ENCODE measurements around the gene UTP11. TPM values are rescaled to one million over a fixed set of nuclear protein-coding genes. Genes with fewer than 3 reads are reported as not detected.

UTP11 gene
- total RNA-seq, 1 experiment from 2014 or later = 53.8 TPM

DNA sequence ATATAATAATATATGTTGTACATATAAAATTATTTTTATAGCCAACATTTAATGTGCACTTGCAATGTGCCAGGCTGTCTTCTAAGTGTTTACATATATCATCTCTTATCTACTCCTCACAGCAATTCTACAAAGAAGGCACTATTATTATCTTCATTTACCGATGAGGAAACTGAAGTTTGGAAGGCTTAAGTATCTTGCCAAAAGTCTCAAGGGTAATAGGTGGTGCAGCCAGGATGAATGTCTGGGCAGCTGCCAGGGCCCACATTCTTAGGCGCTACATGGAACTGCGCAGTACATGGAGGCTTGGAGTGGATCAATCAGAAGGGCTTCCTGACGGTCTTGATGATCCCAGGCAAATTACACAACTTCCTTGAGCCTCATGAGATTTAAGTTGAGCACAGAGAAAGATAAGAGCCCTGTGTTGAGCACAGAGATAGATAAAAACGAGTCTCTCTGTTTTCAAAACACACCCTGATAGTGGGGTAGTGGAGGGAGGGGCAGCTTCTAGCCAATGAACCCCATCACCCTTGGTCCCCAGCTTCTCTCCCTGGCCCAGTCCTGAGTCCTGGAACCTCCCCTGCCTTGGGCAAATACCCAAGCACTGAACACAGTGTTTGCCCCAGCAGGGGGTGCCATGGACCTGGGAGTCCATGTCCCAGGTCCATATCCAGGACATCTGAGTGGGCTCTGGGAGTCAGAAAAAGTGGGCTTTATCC lies 24.8 kb downstream of the UTP11 start:
- POLR2A ChIA-PET = no interaction called here
- no peak for ATAC-seq

GRCh38 chr1:38038861-38039260 lies 26.3 kb downstream of the UTP11 start:
- Histone ChIP-seq H3K27ac (ENCODE audit: low read length) (no peak overlapping the region), H3K9me3 (ENCODE audit: control insufficient read depth, insufficient read depth, low read depth, low read length) (no peaks in the 10 kb centered on the region), H3K27me3 (ENCODE audit: control insufficient read depth, insufficient read depth, low read length) (peaks cover 5% of the 10 kb centered on the region; the same call in 1 of the 2 replicates), H3K4me1 (ENCODE audit: control insufficient read depth, insufficient read depth, low read length) (no peaks in the 10 kb centered on the region), H3K36me3 (ENCODE audit: control insufficient read depth, insufficient read depth, low read length) (no peaks in the 10 kb centered on the region), H3K4me3 (ENCODE audit: low read depth in 2 of 2, low read length in 2 of 2) (no peak overlapping the region)
- no TSS peak for BruUV-seq (replicated peaks)
- ATAC-seq = peak; percentile 20; the same call in 1 of the 2 replicates
- ChIA-PET POLR2A (no interaction called here), CTCF (no interaction called here)
- intact Hi-C loops (cut with micrococcal nuclease; ENCODE audit: unreplicated experiment) (no loop called here), in situ Hi-C loops (cut with HindIII; ENCODE audit: low pct_unique_long_range_greater_than_20kb, low sequenced_read_pairs) (no loop called here)
- DNase-seq (ENCODE audit: low read depth, low spot score) = no peak
- TF ChIP-seq POLR2AphosphoS5 (IDR thresholded peaks at IDR 0.05; ENCODE audit: low read depth, low read length) = no peak
- no peak for TF ChIP-seq SIN3A (IDR thresholded peaks at IDR 0.05; ENCODE audit: borderline replicate concordance, insufficient read depth, low read depth, low read length)
- no peak for TF ChIP-seq TCF7L2 (IDR thresholded peaks at IDR 0.05; ENCODE audit: low read depth, low read length)
- TF ChIP-seq, protein P1, sequence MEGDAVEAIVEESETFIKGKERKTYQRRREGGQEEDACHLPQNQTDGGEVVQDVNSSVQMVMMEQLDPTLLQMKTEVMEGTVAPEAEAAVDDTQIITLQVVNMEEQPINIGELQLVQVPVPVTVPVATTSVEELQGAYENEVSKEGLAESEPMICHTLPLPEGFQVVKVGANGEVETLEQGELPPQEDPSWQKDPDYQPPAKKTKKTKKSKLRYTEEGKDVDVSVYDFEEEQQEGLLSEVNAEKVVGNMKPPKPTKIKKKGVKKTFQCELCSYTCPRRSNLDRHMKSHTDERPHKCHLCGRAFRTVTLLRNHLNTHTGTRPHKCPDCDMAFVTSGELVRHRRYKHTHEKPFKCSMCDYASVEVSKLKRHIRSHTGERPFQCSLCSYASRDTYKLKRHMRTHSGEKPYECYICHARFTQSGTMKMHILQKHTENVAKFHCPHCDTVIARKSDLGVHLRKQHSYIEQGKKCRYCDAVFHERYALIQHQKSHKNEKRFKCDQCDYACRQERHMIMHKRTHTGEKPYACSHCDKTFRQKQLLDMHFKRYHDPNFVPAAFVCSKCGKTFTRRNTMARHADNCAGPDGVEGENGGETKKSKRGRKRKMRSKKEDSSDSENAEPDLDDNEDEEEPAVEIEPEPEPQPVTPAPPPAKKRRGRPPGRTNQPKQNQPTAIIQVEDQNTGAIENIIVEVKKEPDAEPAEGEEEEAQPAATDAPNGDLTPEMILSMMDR (IDR thresholded peaks at IDR 0.05) = no peak
- no peak for TF ChIP-seq REST (IDR thresholded peaks at IDR 0.05; ENCODE audit: insufficient read depth in 1 of 2, low read depth in 2 of 2, low read length in 1 of 2)

More for the DNA sequence above, 24.8 kb downstream of the UTP11 start:
- Histone ChIP-seq H3K27me3 (ENCODE audit: control insufficient read depth, insufficient read depth, low read length) (no peaks in the 10 kb centered on the region), H3K9me3 (ENCODE audit: control insufficient read depth, insufficient read depth, low read depth, low read length) (no peaks in the 10 kb centered on the region), H3K4me3 (ENCODE audit: low read depth in 2 of 2, low read length in 2 of 2) (no peak overlapping the region), H3K27ac (ENCODE audit: low read length) (no peak overlapping the region), H3K4me1 (ENCODE audit: control insufficient read depth, insufficient read depth, low read length) (no peaks in the 10 kb centered on the region), H3K36me3 (ENCODE audit: control insufficient read depth, insufficient read depth, low read length) (no peaks in the 10 kb centered on the region)
- no peak for DNase-seq (ENCODE audit: low read depth, low spot score)
- CTCF ChIA-PET = interaction anchor here (0.6 kb wide), 1 partner anchor 578 kb away, joined by 3 read pairs; no protein-coding TSS in a partner anchor
- in situ Hi-C loops (cut with HindIII; ENCODE audit: low pct_unique_long_range_greater_than_20kb, low sequenced_read_pairs) = no loop called here
- no TSS peak for BruUV-seq (replicated peaks)
- intact Hi-C loops (cut with micrococcal nuclease; ENCODE audit: unreplicated experiment) = no loop called here
- TF ChIP-seq, protein P1 (IDR thresholded peaks at IDR 0.05) = no peak; the same call in 1 of the 2 replicates
- no peak for TF ChIP-seq REST (IDR thresholded peaks at IDR 0.05; ENCODE audit: insufficient read depth in 1 of 2, low read depth in 2 of 2, low read length in 1 of 2)
- TF ChIP-seq SIN3A (IDR thresholded peaks at IDR 0.05; ENCODE audit: borderline replicate concordance, insufficient read depth, low read depth, low read length) = no peak
- no peak for TF ChIP-seq POLR2AphosphoS5 (IDR thresholded peaks at IDR 0.05; ENCODE audit: low read depth, low read length)
- no peak for TF ChIP-seq TCF7L2 (IDR thresholded peaks at IDR 0.05; ENCODE audit: low read depth, low read length)

Data from Panc1 (cell line).